ENCODE data around the gene ZC3H7A.

The ZC3H7A gene

DNA sequence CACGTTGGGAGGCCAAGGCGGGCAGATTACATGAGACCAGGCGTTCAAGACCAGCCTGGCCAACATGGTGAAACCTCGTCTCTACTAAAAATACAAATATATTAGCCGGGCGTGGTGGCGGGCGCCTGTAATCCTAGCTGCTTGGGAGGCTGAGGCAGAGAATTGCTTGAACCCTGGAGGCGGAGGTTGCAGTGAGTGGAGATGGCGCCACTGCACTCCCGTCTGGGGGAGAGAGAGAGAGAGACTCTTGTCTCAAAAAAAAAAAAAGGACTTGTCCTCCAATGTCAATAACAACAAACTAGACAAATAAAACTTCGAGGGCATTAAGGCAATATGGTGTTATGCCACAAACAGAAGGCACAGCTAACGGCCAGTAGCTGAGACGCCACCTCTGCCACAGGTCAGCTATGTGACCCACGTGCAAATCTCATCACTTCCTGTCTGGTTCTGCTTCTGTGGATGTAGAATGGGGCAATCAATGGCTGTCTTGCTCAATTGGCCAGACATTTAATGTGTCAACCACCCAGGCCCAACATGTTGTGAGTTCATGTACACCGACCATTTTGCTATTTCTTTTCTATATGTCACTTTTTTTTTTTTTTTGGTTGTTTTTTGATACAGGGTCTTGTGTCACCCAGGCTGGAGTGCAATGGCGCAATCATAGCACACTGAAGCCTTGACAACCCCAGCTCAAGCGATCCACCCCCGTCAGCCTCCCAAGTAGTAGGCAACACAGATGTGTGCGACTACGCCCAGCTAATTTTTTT is 53.6 kb downstream of the ZC3H7A start (continued):
- TF ChIP-seq, protein P1, sequence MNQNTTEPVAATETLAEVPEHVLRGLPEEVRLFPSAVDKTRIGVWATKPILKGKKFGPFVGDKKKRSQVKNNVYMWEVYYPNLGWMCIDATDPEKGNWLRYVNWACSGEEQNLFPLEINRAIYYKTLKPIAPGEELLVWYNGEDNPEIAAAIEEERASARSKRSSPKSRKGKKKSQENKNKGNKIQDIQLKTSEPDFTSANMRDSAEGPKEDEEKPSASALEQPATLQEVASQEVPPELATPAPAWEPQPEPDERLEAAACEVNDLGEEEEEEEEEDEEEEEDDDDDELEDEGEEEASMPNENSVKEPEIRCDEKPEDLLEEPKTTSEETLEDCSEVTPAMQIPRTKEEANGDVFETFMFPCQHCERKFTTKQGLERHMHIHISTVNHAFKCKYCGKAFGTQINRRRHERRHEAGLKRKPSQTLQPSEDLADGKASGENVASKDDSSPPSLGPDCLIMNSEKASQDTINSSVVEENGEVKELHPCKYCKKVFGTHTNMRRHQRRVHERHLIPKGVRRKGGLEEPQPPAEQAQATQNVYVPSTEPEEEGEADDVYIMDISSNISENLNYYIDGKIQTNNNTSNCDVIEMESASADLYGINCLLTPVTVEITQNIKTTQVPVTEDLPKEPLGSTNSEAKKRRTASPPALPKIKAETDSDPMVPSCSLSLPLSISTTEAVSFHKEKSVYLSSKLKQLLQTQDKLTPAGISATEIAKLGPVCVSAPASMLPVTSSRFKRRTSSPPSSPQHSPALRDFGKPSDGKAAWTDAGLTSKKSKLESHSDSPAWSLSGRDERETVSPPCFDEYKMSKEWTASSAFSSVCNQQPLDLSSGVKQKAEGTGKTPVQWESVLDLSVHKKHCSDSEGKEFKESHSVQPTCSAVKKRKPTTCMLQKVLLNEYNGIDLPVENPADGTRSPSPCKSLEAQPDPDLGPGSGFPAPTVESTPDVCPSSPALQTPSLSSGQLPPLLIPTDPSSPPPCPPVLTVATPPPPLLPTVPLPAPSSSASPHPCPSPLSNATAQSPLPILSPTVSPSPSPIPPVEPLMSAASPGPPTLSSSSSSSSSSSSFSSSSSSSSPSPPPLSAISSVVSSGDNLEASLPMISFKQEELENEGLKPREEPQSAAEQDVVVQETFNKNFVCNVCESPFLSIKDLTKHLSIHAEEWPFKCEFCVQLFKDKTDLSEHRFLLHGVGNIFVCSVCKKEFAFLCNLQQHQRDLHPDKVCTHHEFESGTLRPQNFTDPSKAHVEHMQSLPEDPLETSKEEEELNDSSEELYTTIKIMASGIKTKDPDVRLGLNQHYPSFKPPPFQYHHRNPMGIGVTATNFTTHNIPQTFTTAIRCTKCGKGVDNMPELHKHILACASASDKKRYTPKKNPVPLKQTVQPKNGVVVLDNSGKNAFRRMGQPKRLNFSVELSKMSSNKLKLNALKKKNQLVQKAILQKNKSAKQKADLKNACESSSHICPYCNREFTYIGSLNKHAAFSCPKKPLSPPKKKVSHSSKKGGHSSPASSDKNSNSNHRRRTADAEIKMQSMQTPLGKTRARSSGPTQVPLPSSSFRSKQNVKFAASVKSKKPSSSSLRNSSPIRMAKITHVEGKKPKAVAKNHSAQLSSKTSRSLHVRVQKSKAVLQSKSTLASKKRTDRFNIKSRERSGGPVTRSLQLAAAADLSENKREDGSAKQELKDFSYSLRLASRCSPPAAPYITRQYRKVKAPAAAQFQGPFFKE (tag by site-specific recombination; IDR thresholded peaks at IDR 0.05; ENCODE audit: borderline replicate concordance) = no peak
- no peak for TF ChIP-seq ZNF561 (tag by site-specific recombination; IDR thresholded peaks at IDR 0.05; ENCODE audit: borderline replicate concordance)
- no peak for TF ChIP-seq ZNF76 (tag by site-specific recombination; IDR thresholded peaks at IDR 0.05; ENCODE audit: borderline replicate concordance, low read depth)
- TF ChIP-seq, protein P2, sequence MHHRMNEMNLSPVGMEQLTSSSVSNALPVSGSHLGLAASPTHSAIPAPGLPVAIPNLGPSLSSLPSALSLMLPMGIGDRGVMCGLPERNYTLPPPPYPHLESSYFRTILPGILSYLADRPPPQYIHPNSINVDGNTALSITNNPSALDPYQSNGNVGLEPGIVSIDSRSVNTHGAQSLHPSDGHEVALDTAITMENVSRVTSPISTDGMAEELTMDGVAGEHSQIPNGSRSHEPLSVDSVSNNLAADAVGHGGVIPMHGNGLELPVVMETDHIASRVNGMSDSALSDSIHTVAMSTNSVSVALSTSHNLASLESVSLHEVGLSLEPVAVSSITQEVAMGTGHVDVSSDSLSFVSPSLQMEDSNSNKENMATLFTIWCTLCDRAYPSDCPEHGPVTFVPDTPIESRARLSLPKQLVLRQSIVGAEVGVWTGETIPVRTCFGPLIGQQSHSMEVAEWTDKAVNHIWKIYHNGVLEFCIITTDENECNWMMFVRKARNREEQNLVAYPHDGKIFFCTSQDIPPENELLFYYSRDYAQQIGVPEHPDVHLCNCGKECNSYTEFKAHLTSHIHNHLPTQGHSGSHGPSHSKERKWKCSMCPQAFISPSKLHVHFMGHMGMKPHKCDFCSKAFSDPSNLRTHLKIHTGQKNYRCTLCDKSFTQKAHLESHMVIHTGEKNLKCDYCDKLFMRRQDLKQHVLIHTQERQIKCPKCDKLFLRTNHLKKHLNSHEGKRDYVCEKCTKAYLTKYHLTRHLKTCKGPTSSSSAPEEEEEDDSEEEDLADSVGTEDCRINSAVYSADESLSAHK (tag by site-specific recombination; IDR thresholded peaks at IDR 0.05) = no peak
- TF ChIP-seq, protein P3, sequence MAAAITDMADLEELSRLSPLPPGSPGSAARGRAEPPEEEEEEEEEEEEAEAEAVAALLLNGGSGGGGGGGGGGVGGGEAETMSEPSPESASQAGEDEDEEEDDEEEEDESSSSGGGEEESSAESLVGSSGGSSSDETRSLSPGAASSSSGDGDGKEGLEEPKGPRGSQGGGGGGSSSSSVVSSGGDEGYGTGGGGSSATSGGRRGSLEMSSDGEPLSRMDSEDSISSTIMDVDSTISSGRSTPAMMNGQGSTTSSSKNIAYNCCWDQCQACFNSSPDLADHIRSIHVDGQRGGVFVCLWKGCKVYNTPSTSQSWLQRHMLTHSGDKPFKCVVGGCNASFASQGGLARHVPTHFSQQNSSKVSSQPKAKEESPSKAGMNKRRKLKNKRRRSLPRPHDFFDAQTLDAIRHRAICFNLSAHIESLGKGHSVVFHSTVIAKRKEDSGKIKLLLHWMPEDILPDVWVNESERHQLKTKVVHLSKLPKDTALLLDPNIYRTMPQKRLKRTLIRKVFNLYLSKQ (tag by site-specific recombination; IDR thresholded peaks at IDR 0.05; ENCODE audit: borderline replicate concordance) = no peak
- no peak for TF ChIP-seq ZNF426 (tag by site-specific recombination; IDR thresholded peaks at IDR 0.05)
- TF ChIP-seq GLI2 (tag by site-specific recombination; IDR thresholded peaks at IDR 0.05; ENCODE audit: borderline replicate concordance, low read depth) = no peak
- TF ChIP-seq, protein P4, sequence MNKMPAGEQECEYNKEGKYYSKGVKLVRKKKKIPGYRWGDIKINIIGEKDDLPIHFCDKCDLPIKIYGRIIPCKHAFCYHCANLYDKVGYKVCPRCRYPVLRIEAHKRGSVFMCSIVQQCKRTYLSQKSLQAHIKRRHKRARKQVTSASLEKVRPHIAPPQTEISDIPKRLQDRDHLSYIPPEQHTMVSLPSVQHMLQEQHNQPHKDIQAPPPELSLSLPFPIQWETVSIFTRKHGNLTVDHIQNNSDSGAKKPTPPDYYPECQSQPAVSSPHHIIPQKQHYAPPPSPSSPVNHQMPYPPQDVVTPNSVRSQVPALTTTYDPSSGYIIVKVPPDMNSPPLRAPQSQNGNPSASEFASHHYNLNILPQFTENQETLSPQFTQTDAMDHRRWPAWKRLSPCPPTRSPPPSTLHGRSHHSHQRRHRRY (tag by site-specific recombination; IDR thresholded peaks at IDR 0.05) = no peak
- TF ChIP-seq GLI4 (tag by site-specific recombination; IDR thresholded peaks at IDR 0.05) = no peak
- TF ChIP-seq ZNF621 (tag by site-specific recombination; IDR thresholded peaks at IDR 0.05) = no peak
- no peak for TF ChIP-seq ZSCAN30 (tag by site-specific recombination; IDR thresholded peaks at IDR 0.05)
- TF ChIP-seq, protein P5, sequence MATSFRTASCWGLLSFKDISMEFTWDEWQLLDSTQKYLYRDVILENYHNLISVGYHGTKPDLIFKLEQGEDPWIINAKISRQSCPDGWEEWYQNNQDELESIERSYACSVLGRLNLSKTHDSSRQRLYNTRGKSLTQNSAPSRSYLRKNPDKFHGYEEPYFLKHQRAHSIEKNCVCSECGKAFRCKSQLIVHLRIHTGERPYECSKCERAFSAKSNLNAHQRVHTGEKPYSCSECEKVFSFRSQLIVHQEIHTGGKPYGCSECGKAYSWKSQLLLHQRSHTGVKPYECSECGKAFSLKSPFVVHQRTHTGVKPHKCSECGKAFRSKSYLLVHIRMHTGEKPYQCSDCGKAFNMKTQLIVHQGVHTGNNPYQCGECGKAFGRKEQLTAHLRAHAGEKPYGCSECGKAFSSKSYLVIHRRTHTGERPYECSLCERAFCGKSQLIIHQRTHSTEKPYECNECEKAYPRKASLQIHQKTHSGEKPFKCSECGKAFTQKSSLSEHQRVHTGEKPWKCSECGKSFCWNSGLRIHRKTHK (tag by site-specific recombination; IDR thresholded peaks at IDR 0.05) = no peak
- no peak for TF ChIP-seq OVOL3 (tag by site-specific recombination; IDR thresholded peaks at IDR 0.05)
- TF ChIP-seq, protein P6, sequence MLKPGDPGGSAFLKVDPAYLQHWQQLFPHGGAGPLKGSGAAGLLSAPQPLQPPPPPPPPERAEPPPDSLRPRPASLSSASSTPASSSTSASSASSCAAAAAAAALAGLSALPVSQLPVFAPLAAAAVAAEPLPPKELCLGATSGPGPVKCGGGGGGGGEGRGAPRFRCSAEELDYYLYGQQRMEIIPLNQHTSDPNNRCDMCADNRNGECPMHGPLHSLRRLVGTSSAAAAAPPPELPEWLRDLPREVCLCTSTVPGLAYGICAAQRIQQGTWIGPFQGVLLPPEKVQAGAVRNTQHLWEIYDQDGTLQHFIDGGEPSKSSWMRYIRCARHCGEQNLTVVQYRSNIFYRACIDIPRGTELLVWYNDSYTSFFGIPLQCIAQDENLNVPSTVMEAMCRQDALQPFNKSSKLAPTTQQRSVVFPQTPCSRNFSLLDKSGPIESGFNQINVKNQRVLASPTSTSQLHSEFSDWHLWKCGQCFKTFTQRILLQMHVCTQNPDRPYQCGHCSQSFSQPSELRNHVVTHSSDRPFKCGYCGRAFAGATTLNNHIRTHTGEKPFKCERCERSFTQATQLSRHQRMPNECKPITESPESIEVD (tag by site-specific recombination; IDR thresholded peaks at IDR 0.05) = no peak
- TF ChIP-seq ZNF155 (tag by site-specific recombination; IDR thresholded peaks at IDR 0.05) = no peak
- no peak for TF ChIP-seq ZBTB21 (tag by site-specific recombination; IDR thresholded peaks at IDR 0.05)
- TF ChIP-seq, protein P7, sequence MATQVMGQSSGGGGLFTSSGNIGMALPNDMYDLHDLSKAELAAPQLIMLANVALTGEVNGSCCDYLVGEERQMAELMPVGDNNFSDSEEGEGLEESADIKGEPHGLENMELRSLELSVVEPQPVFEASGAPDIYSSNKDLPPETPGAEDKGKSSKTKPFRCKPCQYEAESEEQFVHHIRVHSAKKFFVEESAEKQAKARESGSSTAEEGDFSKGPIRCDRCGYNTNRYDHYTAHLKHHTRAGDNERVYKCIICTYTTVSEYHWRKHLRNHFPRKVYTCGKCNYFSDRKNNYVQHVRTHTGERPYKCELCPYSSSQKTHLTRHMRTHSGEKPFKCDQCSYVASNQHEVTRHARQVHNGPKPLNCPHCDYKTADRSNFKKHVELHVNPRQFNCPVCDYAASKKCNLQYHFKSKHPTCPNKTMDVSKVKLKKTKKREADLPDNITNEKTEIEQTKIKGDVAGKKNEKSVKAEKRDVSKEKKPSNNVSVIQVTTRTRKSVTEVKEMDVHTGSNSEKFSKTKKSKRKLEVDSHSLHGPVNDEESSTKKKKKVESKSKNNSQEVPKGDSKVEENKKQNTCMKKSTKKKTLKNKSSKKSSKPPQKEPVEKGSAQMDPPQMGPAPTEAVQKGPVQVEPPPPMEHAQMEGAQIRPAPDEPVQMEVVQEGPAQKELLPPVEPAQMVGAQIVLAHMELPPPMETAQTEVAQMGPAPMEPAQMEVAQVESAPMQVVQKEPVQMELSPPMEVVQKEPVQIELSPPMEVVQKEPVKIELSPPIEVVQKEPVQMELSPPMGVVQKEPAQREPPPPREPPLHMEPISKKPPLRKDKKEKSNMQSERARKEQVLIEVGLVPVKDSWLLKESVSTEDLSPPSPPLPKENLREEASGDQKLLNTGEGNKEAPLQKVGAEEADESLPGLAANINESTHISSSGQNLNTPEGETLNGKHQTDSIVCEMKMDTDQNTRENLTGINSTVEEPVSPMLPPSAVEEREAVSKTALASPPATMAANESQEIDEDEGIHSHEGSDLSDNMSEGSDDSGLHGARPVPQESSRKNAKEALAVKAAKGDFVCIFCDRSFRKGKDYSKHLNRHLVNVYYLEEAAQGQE (tag by site-specific recombination; IDR thresholded peaks at IDR 0.05) = no peak
- 0 out of 2 replicates have a peak, but pooled peaks have one; percentile 9 for TF ChIP-seq SP7 (tag by site-specific recombination; IDR thresholded peaks at IDR 0.05)
- TF ChIP-seq ZNF529 (tag by site-specific recombination; IDR thresholded peaks at IDR 0.05; ENCODE audit: insufficient replicate concordance) = no peak
